ENCODE results near the gene NMNAT3. TPM values are rescaled to one million over a fixed set of nuclear protein-coding genes. Genes with fewer than 3 reads are reported as not detected.

NMNAT3 gene
- polyA plus RNA-seq, 1 of the 3 experiments (the other 2 are of a cell fraction): not detected

GRCh38 chr3:139577346-139577745, 100.4 kb downstream of the NMNAT3 start:
- Histone ChIP-seq H3K79me2 (ENCODE audit: insufficient read depth) (no peaks in the 10 kb centered on the region), H3K27me3 (ENCODE audit: insufficient read depth) (no peaks in the 10 kb centered on the region), H3K4me3 (ENCODE audit: low read depth in 2 of 2, low read length in 1 of 2) (no peak overlapping the region), H2AFZ (ENCODE audit: low read depth) (no peak overlapping the region), H3K4me1 (ENCODE audit: control insufficient read depth in 1 of 2, insufficient read depth in 2 of 2, low read depth in 1 of 2, low read length in 1 of 2) (peaks cover 0 to 18% of the 10 kb centered on the region in 2 experiments; a peak in 2 of 4 replicates), H3K36me3 (replicated peaks in 1 of 2; ENCODE audit: control insufficient read depth in 1 of 2, insufficient read depth in 2 of 2, low read length in 1 of 2) (no peaks in the 10 kb centered on the region), H3K9me2 (no peaks in the 10 kb centered on the region), H4K20me1 (ENCODE audit: insufficient read depth) (no peaks in the 10 kb centered on the region), H3K4me2 (no peak overlapping the region), H3F3A (replicated peaks; ENCODE audit: insufficient read depth) (no peaks in the 10 kb centered on the region), H3K27ac (ENCODE audit: low read depth in 2 of 2, low read length in 1 of 2) (no peak overlapping the region), H3K9me3 (no peaks in the 10 kb centered on the region), H3K9ac (no peak overlapping the region)
- ChIA-PET CTCF (interaction anchor here (1.6 to 3.0 kb wide), 5 partner anchors 13 to 358 kb away, joined by 4 to 13 read pairs (median 6); partner anchors contain the start of gene CLSTN2), POLR2A (no interaction called here)
- no peak for DNase-seq
- WGBS (ENCODE audit: low lambda C conversion rate): 56% methylated on average over 2 of the region's 2 CpGs
- TF ChIP-seq FOXM1 (IDR thresholded peaks at IDR 0.05; ENCODE audit: low read depth) (no peak), TEAD4 (IDR thresholded peaks at IDR 0.05; ENCODE audit: borderline replicate concordance, insufficient read depth) (no peak), RFX5 (IDR thresholded peaks at IDR 0.05; ENCODE audit: low read length) (no peak), IRF3 (IDR thresholded peaks at IDR 0.05; ENCODE audit: low read depth, low read length) (no peak), TCF12 (IDR thresholded peaks at IDR 0.05) (no peak), EP300 (IDR thresholded peaks at IDR 0.05; ENCODE audit: borderline replicate concordance in 1 of 2, low read depth in 1 of 2, low read length in 1 of 2) (no peak), MAX (IDR thresholded peaks at IDR 0.05; ENCODE audit: low read depth) (no peak), SIN3A (IDR thresholded peaks at IDR 0.05; ENCODE audit: borderline replicate concordance, low read depth, low read length) (no peak), JUND (IDR thresholded peaks at IDR 0.05) (no peak), SMC3 (IDR thresholded peaks at IDR 0.05; ENCODE audit: low read depth, low read length) (no peak), ZBTB33 (IDR thresholded peaks at IDR 0.05; ENCODE audit: borderline replicate concordance, low read depth) (no peak)

GRCh38 chr3:139574026-139574947, 103.5 kb downstream of the NMNAT3 start:
- CTCF ChIA-PET: interaction anchor here (1.2 to 2.4 kb wide), 4 partner anchors 10 to 363 kb away, joined by 3 to 9 read pairs (median 7); no protein-coding TSS in a partner anchor
- TF ChIP-seq EZH2phosphoT487 (IDR thresholded peaks at IDR 0.05; ENCODE audit: borderline replicate concordance, low read depth) (no peak), MEF2A (IDR thresholded peaks at IDR 0.05; ENCODE audit: borderline replicate concordance, low read depth) (no peak), EP300 (IDR thresholded peaks at IDR 0.05; ENCODE audit: borderline replicate concordance in 1 of 2, low read depth in 1 of 2, low read length in 1 of 2) (0 out of 4 replicates have a peak, but pooled peaks of 1 of the 2 experiments have one; percentile 23), FOSL2 (IDR thresholded peaks at IDR 0.05; ENCODE audit: borderline replicate concordance, low read depth) (no peak), TEAD4 (IDR thresholded peaks at IDR 0.05; ENCODE audit: borderline replicate concordance, insufficient read depth) (no peak), JUND (IDR thresholded peaks at IDR 0.05) (no peak), RCOR1 (IDR thresholded peaks at IDR 0.05; ENCODE audit: low read length) (peak; percentile 17; the same call in 1 of the 2 replicates), TAF1 (IDR thresholded peaks at IDR 0.05; ENCODE audit: borderline replicate concordance, low read depth, low read length) (no peak), RFX5 (IDR thresholded peaks at IDR 0.05; ENCODE audit: low read length) (no peak), IRF3 (IDR thresholded peaks at IDR 0.05; ENCODE audit: low read depth, low read length) (no peak), GABPA (IDR thresholded peaks at IDR 0.05; ENCODE audit: low read depth) (no peak), MAX (IDR thresholded peaks at IDR 0.05; ENCODE audit: low read depth) (no peak), FOXJ3 (CRISPR knock-in tag; IDR thresholded peaks at IDR 0.05) (0 out of 2 replicates have a peak, but pooled peaks have one; percentile 33)

More at GRCh38 chr3:139574026-139574947, 103.5 kb downstream of the NMNAT3 start:
- Histone ChIP-seq H2AFZ (ENCODE audit: low read depth) (no peak overlapping the region), H3F3A (replicated peaks; ENCODE audit: insufficient read depth) (no peaks in the 10 kb centered on the region), H3K9me2 (no peaks in the 10 kb centered on the region), H3K36me3 (replicated peaks in 1 of 2; ENCODE audit: control insufficient read depth in 1 of 2, insufficient read depth in 2 of 2, low read length in 1 of 2) (no peaks in the 10 kb centered on the region), H3K27ac (ENCODE audit: low read depth in 2 of 2, low read length in 1 of 2) (peak overlapping the region in 1 of 2 experiments; percentile 63; a peak in 2 of 4 replicates), H3K9ac (no peak overlapping the region), H3K79me2 (ENCODE audit: insufficient read depth) (no peaks in the 10 kb centered on the region), H3K9me3 (no peaks in the 10 kb centered on the region), H3K27me3 (ENCODE audit: insufficient read depth) (no peaks in the 10 kb centered on the region), H4K20me1 (ENCODE audit: insufficient read depth) (no peaks in the 10 kb centered on the region), H3K4me2 (no peak overlapping the region), H3K4me3 (ENCODE audit: low read depth in 2 of 2, low read length in 1 of 2) (no peak overlapping the region), H3K4me1 (ENCODE audit: control insufficient read depth in 1 of 2, insufficient read depth in 2 of 2, low read depth in 1 of 2, low read length in 1 of 2) (peaks cover 0 to 18% of the 10 kb centered on the region in 2 experiments; a peak in 2 of 4 replicates)
- 5% methylated on average over 1 of the region's 1 CpG for WGBS (ENCODE audit: low lambda C conversion rate)
- POLR2A ChIA-PET: no interaction called here
- peak; percentile 61 for DNase-seq
